NCI-H187 (cell line): ENCODE results near the gene TYW1.
"Not testable (repeated sequence)": the region's sequence is repeated elsewhere in the genome, so short reads cannot be mapped to it uniquely, and the experiment has no call there.

Experiments used
- DNase-seq, 2 experiments: peaks; one replicate each; lab custom pipeline; 2025; lab: John Stamatoyannopoulos, UW

The TYW1 gene

GRCh38 chr7:67251986-67252558 is 255.4 kb downstream of the TYW1 start:
- no peak for DNase-seq

- DNase-seq: not testable (repeated sequence)
Observed at GRCh38 chr7:67255076-67255475, 258.4 kb downstream of the TYW1 start.

- not testable (repeated sequence) for DNase-seq
Observed at GRCh38 chr7:67257779-67258178, 261.1 kb downstream of the TYW1 start.

- DNase-seq: not testable (repeated sequence)
Observed at GRCh38 chr7:67259363-67259762, 262.7 kb downstream of the TYW1 start.

- not testable (repeated sequence) for DNase-seq
Observed at GRCh38 chr7:67260166-67260586, 263.5 kb downstream of the TYW1 start.

GRCh38 chr7:67264000-67264399 is 267.4 kb downstream of the TYW1 start:
- DNase-seq: not testable (repeated sequence)

GRCh38 chr7:67266070-67266469 is 269.4 kb downstream of the TYW1 start:
- DNase-seq: not testable (repeated sequence)

GRCh38 chr7:67267914-67268313 is 271.3 kb downstream of the TYW1 start:
- DNase-seq: no peak

- not testable (repeated sequence) for DNase-seq
Observed at GRCh38 chr7:67269916-67270315, 273.3 kb downstream of the TYW1 start.
